ENCODE data around the gene INA. TPM values are rescaled to one million over a fixed set of nuclear protein-coding genes. Genes with fewer than 3 reads are reported as not detected.

Gene INA
- total and polyA plus RNA-seq, 8 donors = 0.32 to 13.1 (median 1.7) TPM

GRCh38 chr10:103265717-103266329, 11.1 kb upstream of the INA start:
- H3K27ac ChIP-seq = no peak overlapping the region
- no peak for TF ChIP-seq CTCF (IDR thresholded peaks at IDR 0.05)
- ATAC-seq (peak; percentile 56 to 91 (median 70)), DNase-seq (peak; percentile 32 to 70 (median 60)), FAIRE-seq (no peak)
- no peaks in the 10 kb centered on the region for H3K36me3 ChIP-seq
- 28 to 31% methylated on average over 11 of the region's 11 CpGs for WGBS, 2 donors
- H3K27me3 ChIP-seq = peaks cover 0 to 9% (median 0%) of the 10 kb centered on the region in 4 donors
- H3K4me1 ChIP-seq = no peaks in the 10 kb centered on the region
- H3K9me3 ChIP-seq = no peaks in the 10 kb centered on the region
- H3K4me3 ChIP-seq = no peak overlapping the region
- intact Hi-C loops (cut with DNase I) = no loop called here

- DNase-seq = no peak
- Histone ChIP-seq H3K27me3 (peaks cover 0 to 12% (median 2%) of the 10 kb centered on the region in 4 donors), H3K9me3 (no peaks in the 10 kb centered on the region), H3K4me3 (no peak overlapping the region), H3K36me3 (no peaks in the 10 kb centered on the region), H3K27ac (no peak overlapping the region), H3K4me1 (peaks cover 0 to 3% (median 0%) of the 10 kb centered on the region in 3 donors)
- TF ChIP-seq CTCF (IDR thresholded peaks at IDR 0.05) = no peak
- 64 to 67% methylated on average over 4 of the region's 4 CpGs for WGBS, 2 donors
- peak in 2 of 4 donors; percentile 39 to 50 for ATAC-seq
- FAIRE-seq = no peak
- intact Hi-C loops (cut with DNase I) = no loop called here
Measured at GRCh38 chr10:103273041-103273441, 3.9 kb upstream of the INA start.

GRCh38 chr10:103276251-103276895, 565 bp upstream of the INA start:
- Histone ChIP-seq H3K4me3 (peak overlapping the region in 1 of 4 donors; percentile 40), H3K9me3 (no peaks in the 10 kb centered on the region), H3K27ac (no peak overlapping the region), H3K36me3 (no peaks in the 10 kb centered on the region), H3K27me3 (peaks cover 0 to 24% (median 6%) of the 10 kb centered on the region in 4 donors), H3K4me1 (peaks cover 0 to 3% (median 0%) of the 10 kb centered on the region in 3 donors)
- intact Hi-C loops (cut with DNase I) = no loop called here
- DNase-seq (no peak), ATAC-seq (no peak), FAIRE-seq (no peak)
- WGBS, 2 donors = 10 to 15% methylated on average over 21 of the region's 21 CpGs
- TF ChIP-seq CTCF (IDR thresholded peaks at IDR 0.05) = no peak

- FAIRE-seq = no peak
- 7% methylated on average over 72 to 76 of the region's 76 CpGs for WGBS, 2 donors
Measured at GRCh38 chr10:103277713-103278536, 987 bp downstream of the INA start.

More at GRCh38 chr10:103277713-103278536, 987 bp downstream of the INA start:
- peak in 2 of 4 donors; percentile 14 to 35 for ATAC-seq
- peak in 2 of 6 donors; percentile 60 to 72 for DNase-seq
- no peaks in the 10 kb centered on the region for H3K9me3 ChIP-seq
- H3K4me1 ChIP-seq = peaks cover 0 to 3% (median 0%) of the 10 kb centered on the region in 3 donors
- no peak for TF ChIP-seq CTCF (IDR thresholded peaks at IDR 0.05)
- no peak overlapping the region for H3K27ac ChIP-seq
- peaks cover 0 to 30% (median 6%) of the 10 kb centered on the region in 4 donors for H3K27me3 ChIP-seq
- intact Hi-C loops (cut with DNase I) = no loop called here
- peak overlapping the region in 3 of 4 donors; percentile 2 to 40 (median 3) for H3K4me3 ChIP-seq
- H3K36me3 ChIP-seq = no peaks in the 10 kb centered on the region
